ENCODE results near the gene CPNE5. TPM values are rescaled to one million over a fixed set of nuclear protein-coding genes. Genes with fewer than 3 reads are reported as not detected.

Gene CPNE5
- total RNA-seq, 1 donor from 2014 or later: 0.13 TPM

DNA sequence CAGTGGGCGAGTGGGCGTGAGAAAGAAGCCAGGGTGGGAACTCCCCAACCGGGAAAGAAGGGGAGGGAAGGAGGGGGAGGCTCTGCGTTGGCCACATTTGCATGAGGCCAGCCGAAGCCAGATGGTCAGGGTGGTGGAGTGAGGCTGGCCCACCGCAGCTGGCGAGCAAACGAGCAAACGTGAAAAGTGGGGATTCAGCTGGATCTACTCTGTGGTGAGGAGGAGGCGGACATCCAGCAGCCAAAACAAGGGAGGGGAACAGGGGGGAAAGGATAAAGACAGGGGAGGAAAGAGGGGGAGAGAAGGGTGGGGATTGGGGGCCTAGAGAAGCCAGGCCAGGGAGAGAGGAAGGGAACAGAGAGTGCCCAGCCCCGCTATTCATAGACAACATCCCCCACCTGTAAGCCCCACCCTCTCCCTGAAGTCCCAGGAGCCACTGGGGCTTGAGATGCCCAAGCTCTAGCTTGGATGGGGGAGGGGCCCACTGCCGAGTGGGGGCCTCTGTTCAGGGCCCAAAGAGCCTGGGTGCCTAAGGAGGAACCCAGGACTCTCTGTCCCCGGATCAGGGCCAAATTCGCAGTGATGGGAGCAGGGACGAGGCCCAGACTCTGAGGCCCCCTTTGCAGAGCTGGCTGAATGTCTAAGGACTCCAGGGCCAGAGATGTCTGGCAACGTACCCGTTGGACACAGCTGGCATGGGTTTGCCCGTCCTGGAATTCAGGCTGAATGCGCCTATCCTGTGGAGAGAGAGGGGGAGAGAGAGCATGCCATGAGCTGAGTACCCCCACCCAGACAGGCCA, 45.1 kb downstream of the CPNE5 start:
- TF ChIP-seq CTCF (IDR thresholded peaks at IDR 0.05; ENCODE audit: insufficient read depth, low read length, poor library complexity, severe bottlenecking): no peak
- Histone ChIP-seq H3K4me3 (ENCODE audit: low read depth, low read length) (no peak overlapping the region), H3K27me3 (ENCODE audit: control insufficient read depth, insufficient read depth, low read length) (peaks cover 29% of the 10 kb centered on the region), H3K36me3 (ENCODE audit: control insufficient read depth, insufficient read depth, low read length) (no peaks in the 10 kb centered on the region)
- DNase-seq (ENCODE audit: low read depth): no peak

DNA sequence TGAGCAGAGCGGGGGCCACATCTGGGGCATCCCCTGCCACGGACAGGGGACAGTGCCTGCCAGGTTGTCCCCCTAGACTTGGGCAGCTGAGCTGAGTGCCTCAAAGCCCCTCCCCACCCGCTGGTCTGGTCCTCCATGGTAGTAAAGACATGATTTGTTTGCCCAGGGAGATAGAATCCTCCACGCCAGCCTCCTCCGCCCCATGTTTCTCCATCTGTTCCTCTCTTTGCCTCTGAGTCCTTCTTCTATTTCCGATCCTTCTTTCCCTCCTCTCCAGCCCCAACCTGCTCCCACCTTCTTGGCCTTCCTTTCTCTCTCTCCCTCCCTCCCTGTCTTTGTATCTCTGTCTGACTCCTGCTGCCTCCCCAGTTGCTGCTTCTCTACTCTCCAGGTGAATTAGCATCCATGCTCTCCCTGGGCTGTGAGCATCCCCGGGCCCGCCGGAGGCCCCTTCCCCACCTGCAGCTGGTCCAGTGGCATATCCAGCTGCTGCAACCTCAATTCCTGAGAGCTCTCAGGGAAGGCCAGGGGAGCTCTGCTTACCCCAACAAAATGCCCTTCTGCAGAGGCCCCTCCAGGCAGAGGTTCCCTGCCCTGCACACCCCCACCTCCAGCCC, 45.8 kb downstream of the CPNE5 start:
- H3K27me3 ChIP-seq (ENCODE audit: control insufficient read depth, insufficient read depth, low read length): peaks cover 27% of the 10 kb centered on the region
- H3K36me3 ChIP-seq (ENCODE audit: control insufficient read depth, insufficient read depth, low read length): no peaks in the 10 kb centered on the region
- DNase-seq (ENCODE audit: low read depth): no peak
- no peak overlapping the region for H3K4me3 ChIP-seq (ENCODE audit: low read depth, low read length)
- no peak for TF ChIP-seq CTCF (IDR thresholded peaks at IDR 0.05; ENCODE audit: insufficient read depth, low read length, poor library complexity, severe bottlenecking)

DNA sequence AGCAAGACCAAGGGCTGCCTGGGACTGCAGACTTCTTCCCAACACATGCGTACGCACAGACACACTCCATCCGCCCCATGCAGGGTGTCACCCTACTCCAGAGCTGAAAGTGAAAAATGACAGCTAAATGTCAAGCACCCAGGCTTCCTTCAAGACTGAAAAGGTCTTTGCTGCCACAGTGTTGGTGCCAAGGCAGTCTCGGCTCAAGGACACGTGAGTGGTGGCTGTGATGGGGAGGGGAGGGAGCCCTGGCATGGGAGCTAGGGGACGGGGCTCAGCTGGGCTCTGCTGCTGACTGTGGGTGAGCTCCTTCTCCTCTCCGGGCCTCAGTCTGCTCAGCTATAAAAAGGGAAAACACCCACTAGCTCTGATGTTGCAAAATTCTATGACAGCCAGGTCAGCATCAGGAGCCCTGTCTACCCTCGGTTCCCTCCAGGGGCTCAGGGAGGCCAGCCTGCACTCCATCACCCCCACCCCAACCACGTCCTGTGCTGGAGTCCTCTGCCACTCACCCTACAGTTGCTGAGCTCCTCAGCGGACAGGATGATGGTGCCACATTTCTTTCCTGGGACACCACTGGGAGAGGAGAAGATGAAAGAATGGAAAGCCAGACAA, 47.6 kb downstream of the CPNE5 start:
- Histone ChIP-seq H3K4me3 (ENCODE audit: low read depth, low read length) (no peak overlapping the region), H3K36me3 (ENCODE audit: control insufficient read depth, insufficient read depth, low read length) (no peaks in the 10 kb centered on the region), H3K27me3 (ENCODE audit: control insufficient read depth, insufficient read depth, low read length) (peaks cover 31% of the 10 kb centered on the region)
- DNase-seq (ENCODE audit: low read depth): no peak
- TF ChIP-seq CTCF (IDR thresholded peaks at IDR 0.05; ENCODE audit: insufficient read depth, low read length, poor library complexity, severe bottlenecking): no peak

- peaks cover 31% of the 10 kb centered on the region for H3K27me3 ChIP-seq (ENCODE audit: control insufficient read depth, insufficient read depth, low read length)
- TF ChIP-seq CTCF (IDR thresholded peaks at IDR 0.05; ENCODE audit: insufficient read depth, low read length, poor library complexity, severe bottlenecking): no peak
- H3K36me3 ChIP-seq (ENCODE audit: control insufficient read depth, insufficient read depth, low read length): no peaks in the 10 kb centered on the region
- no peak for DNase-seq (ENCODE audit: low read depth)
- no peak overlapping the region for H3K4me3 ChIP-seq (ENCODE audit: low read depth, low read length)
Measured at GRCh38 chr6:36791085-36791484, 48.2 kb downstream of the CPNE5 start.

DNA sequence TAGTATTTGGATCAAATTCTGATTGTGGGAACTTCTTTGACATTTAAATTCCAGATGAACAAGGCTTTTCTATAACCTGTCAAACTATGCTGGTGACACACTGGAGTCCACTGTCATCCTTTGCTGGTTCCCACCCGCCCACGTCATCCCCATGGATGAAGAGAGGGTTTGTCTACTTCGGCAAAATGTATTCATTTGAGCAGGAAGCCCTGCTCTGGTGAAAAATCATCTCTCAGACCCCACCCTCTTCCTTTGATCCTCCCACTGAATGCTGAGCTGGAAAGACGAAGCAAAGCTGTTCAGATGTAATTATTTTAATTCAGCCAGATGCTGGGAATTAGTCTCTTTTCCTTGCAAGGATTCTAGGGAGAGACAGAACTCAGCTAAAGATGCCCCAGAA, 50.5 kb downstream of the CPNE5 start:
- H3K4me3 ChIP-seq (ENCODE audit: low read depth, low read length): no peak overlapping the region
- H3K36me3 ChIP-seq (ENCODE audit: control insufficient read depth, insufficient read depth, low read length): no peaks in the 10 kb centered on the region
- no peak for DNase-seq (ENCODE audit: low read depth)
- peaks cover 25% of the 10 kb centered on the region for H3K27me3 ChIP-seq (ENCODE audit: control insufficient read depth, insufficient read depth, low read length)
- no peak for TF ChIP-seq CTCF (IDR thresholded peaks at IDR 0.05; ENCODE audit: insufficient read depth, low read length, poor library complexity, severe bottlenecking)

Measured in kidney epithelial cell (primary cell).